K562 (cell line): Measurements from ENCODE around the gene KSR2. TPM values are rescaled to one million over a fixed set of nuclear protein-coding genes. Genes with fewer than 3 reads are reported as not detected.

Source experiments
- CBX3 ChIP-seq, 2 experiments: IDR thresholded peaks; 1 replicate in 1 of 2; 2 replicates in 1 of 2; pipeline ENCODE4 v1.6.1; 2012; ENCODE audit warnings: inconsistent platforms in 2 of 2, low read length in 2 of 2, borderline replicate concordance in 1 of 2, control low read depth in 1 of 2
- MYNN ChIP-seq, 2 experiments: sonication (generic); formaldehyde crosslinking in 1 of 2; IDR thresholded peaks; 2 replicates each; pipeline versions ENCODE4 v1.5.0 to v1.6.1; 2016 to 2020; ENCODE audit warnings: antibody characterized with exemption in 1 of 2, missing genetic modification reagents in 1 of 2
- SIN3A ChIP-seq, 2 experiments: fragments of 150-350 bp in 1 of 2; IDR thresholded peaks; 2 replicates each; pipeline ENCODE4 v1.6.1; 2011 to 2016; ENCODE audit warnings: borderline replicate concordance in 2 of 2, low read depth in 2 of 2, low read length in 2 of 2, mild to moderate bottlenecking in 2 of 2, moderate library complexity in 2 of 2; ENCODE audit not compliant: control insufficient read depth in 1 of 2
- ZNF589 ChIP-seq: fragments of 200-800 bp; sonication (Bioruptor generic); IDR thresholded peaks from 2 replicates; pipeline ENCODE4 v1.6.1; 2016; ENCODE audit warnings: low read depth, missing genetic modification characterization, missing compliant biosample characterization
- polyA plus RNA-seq, 8 experiments: library from polyadenylated mRNA; depleted of rRNA in 4 of 8; stranded (reverse) in 5 of 8; unstranded in 3 of 8; fragments of >200 nt; fragmentation: Nextera tagmentation in 2 of 8; fragmentation: Illumina TruSeq in 1 of 8; extraction: Ambion mirVana in 2 of 8; extraction: Trizol in 1 of 8; gene quantifications; 2 replicates each; pipeline versions ENCODE4 v1.2.1 to v1.2.3, GENCODE V29; 2011 to 2014; ENCODE audit warnings: inconsistent platforms in 1 of 8, missing spikeins in 1 of 8
- total RNA-seq, 7 experiments: library from RNA; depleted of rRNA in 6 of 7; stranded (reverse); fragments of >200 nt in 6 of 7; fragmentation: Illumina TruSeq in 2 of 7; extraction: Trizol in 2 of 7; gene quantifications; 2 replicates each; pipeline versions ENCODE4 v1.2.1 to v1.2.3, GENCODE V29; 2011 to 2021; ENCODE audit warnings: low replicate concordance in 1 of 7
- TF ChIP-seq, protein P1 (sequence below), 2 experiments: fragments of 450-650 bp; IDR thresholded peaks; 2 replicates each; pipeline ENCODE4 v1.6.1; 2016; ENCODE audit warnings: mild to moderate bottlenecking in 2 of 2, borderline replicate concordance in 1 of 2, low read depth in 1 of 2, moderate library complexity in 1 of 2
- TF ChIP-seq, protein P2 (sequence below): sonication (generic); formaldehyde crosslinking; IDR thresholded peaks from 2 replicates; pipeline ENCODE4 v1.8.0; 2022; ENCODE audit warnings: mild to moderate bottlenecking, missing genetic modification reagents
- TF ChIP-seq, protein P3 (sequence below): fragments of 250-450 bp; sonication (Bioruptor Pico); IDR thresholded peaks from 2 replicates; pipeline ENCODE4 v1.4.0; 2020; ENCODE audit warnings: borderline replicate concordance

The KSR2 gene
- total and polyA plus RNA-seq, 9 of the 15 experiments (the other 6 are each of a cell fraction or from before 2014, with no cell fraction given) = not detected

DNA sequence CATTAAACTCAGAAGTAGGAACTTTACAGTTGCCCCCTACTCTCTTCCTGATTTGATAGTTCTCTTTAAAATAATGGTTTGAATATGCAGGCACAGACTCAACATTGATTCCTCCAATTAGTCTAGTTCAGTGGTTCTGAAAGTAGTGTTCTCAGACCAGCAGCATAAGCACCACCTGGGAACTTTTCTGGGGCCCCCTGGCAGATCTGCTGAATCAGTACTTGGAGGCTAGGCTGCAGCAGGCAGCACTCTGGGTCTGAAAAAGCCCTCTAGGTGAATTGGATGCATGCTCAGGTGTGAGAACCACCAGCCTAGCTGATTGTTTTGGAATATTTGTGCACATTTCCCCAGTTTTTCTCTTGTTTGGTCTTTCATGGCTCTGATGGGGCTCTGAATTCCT is 408.8 kb downstream of the KSR2 start (continued):
- TF ChIP-seq, protein P1, sequence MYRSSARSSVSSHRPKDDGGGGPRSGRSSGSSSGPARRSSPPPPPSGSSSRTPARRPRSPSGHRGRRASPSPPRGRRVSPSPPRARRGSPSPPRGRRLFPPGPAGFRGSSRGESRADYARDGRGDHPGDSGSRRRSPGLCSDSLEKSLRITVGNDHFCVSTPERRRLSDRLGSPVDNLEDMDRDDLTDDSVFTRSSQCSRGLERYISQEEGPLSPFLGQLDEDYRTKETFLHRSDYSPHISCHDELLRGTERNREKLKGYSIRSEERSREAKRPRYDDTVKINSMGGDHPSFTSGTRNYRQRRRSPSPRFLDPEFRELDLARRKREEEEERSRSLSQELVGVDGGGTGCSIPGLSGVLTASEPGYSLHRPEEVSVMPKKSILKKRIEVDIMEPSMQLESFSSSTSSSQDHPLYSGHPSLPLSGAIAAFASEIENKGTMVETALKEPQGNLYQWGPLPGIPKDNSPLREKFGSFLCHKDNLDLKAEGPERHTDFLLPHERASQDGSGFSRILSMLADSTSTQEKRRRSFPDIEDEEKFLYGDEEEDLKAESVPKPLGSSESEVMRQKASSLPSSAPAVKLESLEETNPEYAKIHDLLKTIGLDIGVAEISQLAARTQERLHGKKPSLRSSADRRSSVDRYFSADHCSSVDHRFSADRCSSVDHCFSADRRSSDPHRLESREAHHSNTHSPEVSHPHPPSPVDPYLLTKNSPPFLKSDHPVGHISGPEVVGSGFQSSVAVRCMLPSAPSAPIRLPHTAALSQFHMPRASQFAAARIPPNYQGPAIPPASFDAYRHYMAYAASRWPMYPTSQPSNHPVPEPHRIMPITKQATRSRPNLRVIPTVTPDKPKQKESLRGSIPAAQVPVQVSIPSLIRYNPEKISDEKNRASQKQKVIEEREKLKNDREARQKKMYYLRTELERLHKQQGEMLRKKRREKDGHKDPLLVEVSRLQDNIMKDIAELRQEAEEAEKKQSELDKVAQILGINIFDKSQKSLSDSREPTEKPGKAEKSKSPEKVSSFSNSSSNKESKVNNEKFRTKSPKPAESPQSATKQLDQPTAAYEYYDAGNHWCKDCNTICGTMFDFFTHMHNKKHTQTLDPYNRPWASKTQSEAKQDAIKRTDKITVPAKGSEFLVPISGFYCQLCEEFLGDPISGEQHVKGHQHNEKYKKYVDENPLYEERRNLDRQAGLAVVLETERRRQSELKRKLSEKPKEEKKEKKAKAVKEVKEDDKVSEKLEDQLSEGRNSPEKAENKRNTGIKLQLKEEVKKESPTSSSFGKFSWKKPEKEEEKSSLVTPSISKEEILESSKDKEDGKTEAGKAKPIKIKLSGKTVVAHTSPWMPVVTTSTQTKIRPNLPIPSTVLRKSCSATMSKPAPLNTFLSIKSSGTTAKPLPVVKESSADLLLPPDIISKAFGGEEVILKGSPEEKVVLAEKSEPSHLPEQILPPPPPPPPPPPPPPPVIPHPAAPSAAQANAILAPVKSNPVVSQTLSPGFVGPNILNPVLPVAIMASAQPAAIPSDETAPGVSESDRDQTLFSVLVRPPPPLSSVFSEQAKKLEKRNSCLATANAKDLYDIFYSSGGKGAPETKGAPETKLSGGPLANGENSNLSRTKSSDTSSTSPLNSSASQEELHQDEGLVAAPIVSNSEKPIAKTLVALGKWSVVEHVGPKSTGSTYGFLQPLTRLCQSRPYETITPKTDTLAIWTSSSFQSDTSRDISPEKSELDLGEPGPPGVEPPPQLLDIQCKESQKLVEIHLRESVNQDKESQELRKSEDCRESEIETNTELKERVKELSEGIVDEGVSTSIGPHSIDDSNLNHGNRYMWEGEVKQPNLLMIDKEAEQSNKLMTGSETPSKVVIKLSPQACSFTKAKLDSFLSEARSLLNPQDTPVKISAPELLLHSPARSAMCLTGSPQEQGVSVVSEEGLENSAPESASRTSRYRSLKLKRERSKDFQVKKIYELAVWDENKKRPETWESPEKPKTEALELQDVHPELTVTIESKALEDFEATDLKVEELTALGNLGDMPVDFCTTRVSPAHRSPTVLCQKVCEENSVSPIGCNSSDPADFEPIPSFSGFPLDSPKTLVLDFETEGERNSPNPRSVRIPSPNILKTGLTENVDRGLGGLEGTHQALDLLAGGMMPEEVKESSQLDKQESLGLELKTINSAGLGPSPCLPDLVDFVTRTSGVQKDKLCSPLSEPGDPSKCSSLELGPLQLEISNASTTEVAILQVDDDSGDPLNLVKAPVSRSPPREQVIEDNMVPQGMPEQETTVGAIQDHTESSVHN (IDR thresholded peaks at IDR 0.05; ENCODE audit: borderline replicate concordance in 1 of 2, low read depth in 1 of 2) = no peak
- no peak for TF ChIP-seq SIN3A (IDR thresholded peaks at IDR 0.05; ENCODE audit: borderline replicate concordance in 2 of 2, control insufficient read depth in 1 of 2, low read depth in 2 of 2, low read length in 2 of 2)
- TF ChIP-seq, protein P2, sequence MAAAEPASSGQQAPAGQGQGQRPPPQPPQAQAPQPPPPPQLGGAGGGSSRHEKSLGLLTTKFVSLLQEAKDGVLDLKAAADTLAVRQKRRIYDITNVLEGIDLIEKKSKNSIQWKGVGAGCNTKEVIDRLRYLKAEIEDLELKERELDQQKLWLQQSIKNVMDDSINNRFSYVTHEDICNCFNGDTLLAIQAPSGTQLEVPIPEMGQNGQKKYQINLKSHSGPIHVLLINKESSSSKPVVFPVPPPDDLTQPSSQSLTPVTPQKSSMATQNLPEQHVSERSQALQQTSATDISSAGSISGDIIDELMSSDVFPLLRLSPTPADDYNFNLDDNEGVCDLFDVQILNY (CRISPR knock-in tag) = no peak
- TF ChIP-seq, protein P3, sequence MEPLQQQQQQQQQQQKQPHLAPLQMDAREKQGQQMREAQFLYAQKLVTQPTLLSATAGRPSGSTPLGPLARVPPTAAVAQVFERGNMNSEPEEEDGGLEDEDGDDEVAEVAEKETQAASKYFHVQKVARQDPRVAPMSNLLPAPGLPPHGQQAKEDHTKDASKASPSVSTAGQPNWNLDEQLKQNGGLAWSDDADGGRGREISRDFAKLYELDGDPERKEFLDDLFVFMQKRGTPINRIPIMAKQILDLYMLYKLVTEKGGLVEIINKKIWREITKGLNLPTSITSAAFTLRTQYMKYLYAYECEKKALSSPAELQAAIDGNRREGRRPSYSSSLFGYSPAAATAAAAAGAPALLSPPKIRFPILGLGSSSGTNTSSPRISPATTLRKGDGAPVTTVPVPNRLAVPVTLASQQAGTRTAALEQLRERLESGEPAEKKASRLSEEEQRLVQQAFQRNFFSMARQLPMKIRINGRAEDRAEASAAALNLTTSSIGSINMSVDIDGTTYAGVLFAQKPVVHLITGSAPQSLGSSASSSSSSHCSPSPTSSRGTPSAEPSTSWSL (CRISPR knock-in tag) = no peak
- no peak for TF ChIP-seq MYNN (IDR thresholded peaks at IDR 0.05)
- TF ChIP-seq MYNN (CRISPR knock-in tag; IDR thresholded peaks at IDR 0.05) = no peak
- TF ChIP-seq ZNF589 (CRISPR knock-in tag) = no peak
- no peak for TF ChIP-seq CBX3 (IDR thresholded peaks at IDR 0.05; ENCODE audit: borderline replicate concordance in 1 of 2, low read length in 2 of 2)
